GM18907 (cell line): ENCODE measurements around the gene LNX1.
A peak's percentile ranks its signal among the peaks of the same experiment; 100 is the strongest.

Experiments used
- ATAC-seq: cut with Tn5 transposase; IDR thresholded peaks from one replicate; pipeline ENCODE4 v1.9.1; 2021; ENCODE audit warnings: mild to moderate bottlenecking, moderate library complexity; ENCODE audit not compliant: unreplicated experiment

LNX1 gene

GRCh38 chr4:53591372-53591892, at the start of gene LNX1:
LNX1 (minus strand) TSS chr4:53591486; CDS start chr4:53574002, 17,484 bp downstream.
- ATAC-seq = no peak

DNA sequence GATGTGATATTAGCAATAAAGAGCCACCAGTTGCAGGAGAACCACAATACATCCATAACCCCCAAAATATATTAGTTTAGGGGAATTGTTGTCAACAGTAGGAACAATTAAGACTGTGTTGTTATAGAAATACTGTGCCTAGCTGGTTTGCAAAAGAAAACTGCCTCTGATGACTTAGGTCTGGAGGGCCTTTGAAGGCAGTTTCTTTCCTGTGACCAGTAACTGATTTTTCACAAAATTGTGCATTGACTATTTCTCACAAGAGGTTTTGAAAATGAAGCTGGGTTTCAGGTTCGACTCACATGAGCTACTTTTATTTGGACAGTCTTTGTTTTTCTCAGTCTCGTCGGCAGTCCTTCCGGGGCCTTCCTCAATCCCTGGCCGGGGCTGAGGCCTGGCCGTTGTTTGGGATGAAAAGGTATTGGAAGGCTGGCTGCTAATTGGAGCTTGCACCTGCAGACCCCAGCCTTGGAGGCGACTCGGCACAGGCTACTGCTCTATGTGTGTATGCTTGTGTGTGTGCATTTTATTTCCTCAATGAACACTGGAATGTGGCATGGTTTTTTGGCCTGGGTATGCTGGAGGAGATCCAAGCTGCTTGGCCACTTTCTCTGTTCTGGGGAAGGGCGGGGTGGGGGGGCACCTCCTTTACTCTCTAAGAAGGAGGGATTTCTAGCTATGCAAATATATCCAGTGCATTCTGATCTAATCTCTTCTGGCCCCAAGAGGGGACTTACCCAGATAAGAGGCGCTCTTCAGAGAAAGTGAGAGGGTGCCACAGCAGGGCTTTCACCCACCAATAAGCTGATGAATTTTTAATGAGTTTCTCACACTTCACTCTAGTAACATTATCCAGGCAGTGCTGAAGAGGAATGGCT, 49.5 kb upstream of the LNX1 start:
- peak; percentile 82 for ATAC-seq

GRCh38 chr4:53638919-53639318, 47.6 kb upstream of the LNX1 start:
- ATAC-seq = no peak

DNA sequence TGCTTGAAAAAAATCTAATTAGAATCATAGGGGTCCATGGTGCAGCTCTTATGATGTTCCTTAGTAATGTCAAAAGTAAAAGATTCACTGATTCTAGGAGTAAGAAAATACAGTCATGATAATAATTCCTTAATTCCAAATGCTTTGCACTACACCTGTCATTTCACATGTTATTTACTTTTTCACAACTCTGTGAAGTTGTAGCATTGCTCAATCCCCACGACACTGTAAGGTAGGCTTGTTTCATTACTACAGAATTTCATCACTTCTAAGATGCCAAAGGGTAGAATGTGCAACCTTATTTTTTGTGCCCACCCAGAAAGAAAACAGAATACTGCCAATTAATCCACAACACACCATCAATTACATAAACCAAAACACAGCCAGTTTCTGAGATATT, 46.1 kb upstream of the LNX1 start:
- ATAC-seq = no peak

DNA sequence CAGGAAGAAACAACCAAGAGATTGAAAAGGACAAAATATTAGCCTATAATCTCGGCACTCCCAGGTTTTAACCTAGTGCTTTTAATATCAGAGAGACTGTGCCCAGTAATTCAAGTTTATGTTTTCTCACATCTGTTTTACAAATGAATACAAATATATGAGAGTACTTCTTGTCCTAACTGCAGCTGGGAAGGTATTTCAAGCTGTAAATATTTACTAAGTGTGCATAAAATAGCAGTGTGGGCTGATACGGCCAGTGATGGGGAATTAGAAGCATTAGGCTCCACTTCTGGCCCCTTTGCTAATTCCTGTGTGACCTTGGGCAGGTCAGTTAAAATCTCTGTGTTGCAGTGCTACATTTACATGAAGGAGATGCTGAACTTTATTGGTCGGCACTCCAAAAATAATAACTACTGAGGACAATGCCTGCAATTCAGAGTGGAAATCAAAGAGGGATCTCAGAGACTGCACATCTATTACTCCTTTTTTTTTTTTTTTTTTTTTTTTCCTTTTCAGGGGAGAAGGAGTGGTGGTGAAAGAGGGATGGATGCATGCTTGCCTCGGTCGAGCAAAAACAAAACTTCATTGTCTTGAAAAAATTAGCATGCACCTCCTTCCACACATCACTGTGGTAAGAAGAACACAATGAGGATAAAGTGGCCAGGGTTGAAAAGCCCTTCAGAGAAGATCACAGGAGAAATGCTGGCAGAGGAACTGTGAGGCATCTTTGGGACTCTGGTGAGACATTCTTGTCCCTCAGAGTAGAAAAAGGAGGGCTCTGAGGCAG, 44.6 kb upstream of the LNX1 start:
- ATAC-seq = no peak

GRCh38 chr4:53633608-53634007, 42.3 kb upstream of the LNX1 start:
- ATAC-seq = no peak

DNA sequence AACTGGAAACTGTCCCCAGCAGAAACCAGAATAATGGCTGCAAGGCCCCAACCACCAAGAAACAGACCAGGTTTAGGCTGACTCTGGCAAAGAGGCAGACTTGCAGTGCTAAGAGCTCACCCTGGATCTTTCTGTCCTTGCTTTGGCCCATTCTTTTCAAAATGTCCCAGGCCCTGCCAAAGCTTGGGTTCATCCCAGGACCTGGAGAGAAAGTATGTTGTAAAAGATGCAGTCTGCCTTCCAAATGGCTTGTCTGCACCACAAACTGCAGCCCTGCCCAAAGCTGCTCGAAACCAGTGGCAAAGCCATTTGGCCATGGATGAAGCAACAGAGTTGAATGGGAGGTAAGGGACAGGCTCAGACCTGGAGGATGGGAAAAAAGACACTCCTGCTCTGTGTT, 38.0 kb upstream of the LNX1 start:
- no peak for ATAC-seq

- no peak for ATAC-seq
These were observed 35.2 kb upstream of the LNX1 start for GRCh38 chr4:53626491-53626890.

GRCh38 chr4:53625888-53626287, 34.6 kb upstream of the LNX1 start:
- ATAC-seq = no peak

GRCh38 chr4:53622739-53623151, 31.5 kb upstream of the LNX1 start:
- no peak for ATAC-seq

DNA sequence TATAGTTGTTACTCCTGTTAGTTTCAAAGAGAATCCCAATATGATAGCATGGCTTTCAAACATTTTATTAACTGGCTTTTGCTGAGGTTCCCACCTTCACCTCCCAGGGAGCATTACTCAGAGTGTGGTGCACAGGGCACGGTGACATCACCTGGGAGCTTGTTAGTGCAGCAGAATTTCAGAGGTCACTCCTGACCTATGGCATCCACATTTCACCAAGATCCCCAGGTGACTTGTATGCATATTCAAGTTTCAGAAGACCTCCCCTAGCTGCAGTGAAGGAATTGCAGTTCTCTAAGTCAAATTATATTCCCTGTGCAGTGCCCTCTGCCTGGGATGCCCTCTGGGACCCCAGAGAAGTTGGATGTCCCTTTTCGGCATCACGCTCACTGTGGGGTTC, 29.7 kb upstream of the LNX1 start:
- no peak for ATAC-seq

- ATAC-seq = no peak
These were observed 28.1 kb upstream of the LNX1 start for GRCh38 chr4:53619431-53619830.

GRCh38 chr4:53618321-53618720, 27.0 kb upstream of the LNX1 start:
- no peak for ATAC-seq

GRCh38 chr4:53617101-53617680, 25.9 kb upstream of the LNX1 start:
- no peak for ATAC-seq

DNA sequence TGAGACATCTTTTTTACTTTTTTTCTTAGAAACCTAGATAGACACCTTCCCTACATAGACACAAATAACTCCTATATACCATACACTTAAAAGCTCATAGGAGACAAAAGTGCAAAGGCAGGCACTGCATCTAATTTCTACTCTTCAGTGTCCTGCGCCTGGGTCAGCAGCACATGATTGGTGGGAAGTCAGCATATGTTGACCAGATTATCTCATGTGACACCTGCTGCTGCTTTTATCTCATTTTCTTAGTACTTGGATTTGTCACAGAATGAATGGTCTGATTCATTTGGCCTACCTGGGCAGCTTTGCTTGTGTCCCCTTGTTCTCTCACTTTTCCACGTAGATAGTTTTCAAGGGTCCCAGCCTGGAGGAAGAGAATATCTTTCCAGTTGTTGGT, 24.9 kb upstream of the LNX1 start:
- ATAC-seq = no peak

DNA sequence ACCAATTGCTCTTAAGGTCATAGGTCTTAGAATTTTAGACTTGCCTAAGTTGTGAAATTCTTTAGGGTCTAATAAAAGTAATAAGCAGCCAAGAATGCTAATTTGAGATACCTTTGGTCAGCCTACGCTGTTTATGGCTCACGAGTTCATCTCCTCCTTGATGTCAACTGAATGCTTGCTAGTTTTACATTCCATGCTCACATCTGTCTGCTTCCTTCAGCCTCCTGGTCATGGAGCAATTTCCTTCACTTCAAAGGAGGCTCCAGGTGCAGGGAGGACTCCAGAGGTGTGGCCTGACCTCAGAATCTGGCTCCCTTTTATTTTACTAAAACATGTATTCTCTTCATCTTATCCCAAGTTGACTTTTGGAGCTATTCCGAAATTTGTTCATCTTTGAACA, 23.3 kb upstream of the LNX1 start:
- no peak for ATAC-seq

DNA sequence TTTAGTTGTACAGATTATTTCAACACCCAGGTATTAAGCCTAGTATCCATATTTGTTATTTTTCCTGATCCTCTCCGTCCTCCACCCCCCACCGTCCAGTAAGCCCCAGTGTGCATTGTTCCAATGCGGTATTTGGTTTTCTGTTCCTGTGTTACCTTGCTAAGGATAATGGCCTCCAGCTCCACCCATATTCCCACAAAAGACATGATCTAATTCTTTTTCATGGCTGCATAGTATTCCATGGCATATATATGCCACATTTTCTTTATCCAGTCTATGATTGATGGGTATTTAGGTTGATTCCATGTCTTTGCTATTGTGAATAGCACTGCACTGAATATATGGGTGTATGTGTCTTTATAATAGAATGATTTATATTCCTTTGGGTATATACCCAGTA, 22.1 kb upstream of the LNX1 start:
- ATAC-seq = no peak

GRCh38 chr4:53608649-53609048, 17.4 kb upstream of the LNX1 start:
- peak; percentile 48 for ATAC-seq

- peak; percentile 57 for ATAC-seq
These were observed 17.0 kb upstream of the LNX1 start for GRCh38 chr4:53608242-53608641.

DNA sequence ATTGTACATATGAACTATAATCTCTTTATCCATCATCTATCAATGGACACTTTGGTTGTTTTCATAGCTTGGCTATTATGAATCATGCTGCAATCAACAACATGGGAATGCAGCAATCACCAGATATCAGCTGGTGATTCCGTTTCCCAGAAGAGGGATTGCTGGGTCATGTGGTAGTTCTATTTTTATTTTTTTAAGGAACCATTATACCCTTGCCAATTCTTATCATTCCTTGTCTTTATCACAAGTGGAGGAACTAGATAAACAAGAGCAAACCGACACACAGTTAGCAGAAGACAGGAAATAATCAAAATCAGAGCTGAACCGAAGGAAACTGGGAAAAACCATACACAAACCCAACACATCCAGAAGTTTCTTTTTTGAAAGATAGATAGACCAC, 14.5 kb upstream of the LNX1 start:
- no peak for ATAC-seq

GRCh38 chr4:53602390-53602789, 11.1 kb upstream of the LNX1 start:
- no peak for ATAC-seq
